ENCODE results near the gene PTCD2.

PTCD2 gene, protein sequence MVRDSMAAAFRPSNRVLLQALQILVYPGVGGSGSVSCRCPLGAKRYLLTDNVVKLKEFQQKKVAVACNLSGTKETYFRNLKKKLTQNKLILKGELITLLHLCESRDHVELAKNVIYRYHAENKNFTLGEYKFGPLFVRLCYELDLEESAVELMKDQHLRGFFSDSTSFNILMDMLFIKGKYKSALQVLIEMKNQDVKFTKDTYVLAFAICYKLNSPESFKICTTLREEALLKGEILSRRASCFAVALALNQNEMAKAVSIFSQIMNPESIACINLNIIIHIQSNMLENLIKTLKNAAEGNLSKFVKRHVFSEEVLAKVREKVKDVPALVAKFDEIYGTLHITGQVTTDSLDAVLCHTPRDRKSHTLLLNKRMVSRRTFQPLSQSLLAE

DNA sequence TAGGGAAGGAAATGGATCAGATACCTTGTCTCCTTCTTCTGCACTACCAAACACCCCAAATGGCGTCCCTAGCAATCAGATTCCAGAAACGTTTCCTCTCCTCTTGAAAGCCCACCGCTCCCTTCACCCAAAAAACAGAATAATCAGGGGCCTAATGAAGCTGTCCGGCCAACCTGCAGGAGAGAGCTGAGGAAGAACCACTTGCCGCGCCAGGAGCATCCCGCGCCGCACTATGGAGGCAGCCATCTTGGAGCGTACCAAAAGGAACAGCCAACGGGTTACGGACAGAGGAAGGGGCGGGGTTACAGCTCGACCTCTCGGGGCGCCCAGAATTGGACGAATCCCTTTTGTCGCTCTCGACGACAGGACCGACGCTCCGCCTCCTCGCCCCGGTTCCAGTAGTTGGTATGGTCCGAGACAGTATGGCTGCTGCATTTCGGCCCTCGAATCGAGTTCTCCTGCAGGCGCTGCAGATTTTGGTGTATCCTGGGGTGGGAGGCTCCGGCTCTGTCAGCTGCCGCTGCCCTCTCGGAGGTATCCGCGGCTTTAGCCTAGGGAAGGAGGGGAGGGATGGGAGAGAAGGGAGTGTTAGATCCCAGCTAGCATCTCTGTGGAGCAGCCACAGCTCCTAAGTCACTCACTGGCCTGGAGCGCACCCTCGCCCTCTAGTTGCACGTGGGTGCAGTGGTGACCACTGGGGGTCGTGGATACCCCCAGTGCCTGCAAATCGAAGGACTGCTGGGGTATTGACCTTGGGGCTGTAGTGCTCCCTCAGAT, at the start of gene PTCD2, which contains the start of gene MRPS27:
Gene PTCD2 (plus strand): TSS at position 398 of the 777 bp plus-strand sequence. CDS start 10 bp downstream, at position 408.
Gene MRPS27 (minus strand): TSS at position 265 of the 777 bp plus-strand sequence. CDS start 19 bp downstream, at position 246.
- peak; percentile 98 for DNase-seq (ENCODE audit: low spot score)

DNA sequence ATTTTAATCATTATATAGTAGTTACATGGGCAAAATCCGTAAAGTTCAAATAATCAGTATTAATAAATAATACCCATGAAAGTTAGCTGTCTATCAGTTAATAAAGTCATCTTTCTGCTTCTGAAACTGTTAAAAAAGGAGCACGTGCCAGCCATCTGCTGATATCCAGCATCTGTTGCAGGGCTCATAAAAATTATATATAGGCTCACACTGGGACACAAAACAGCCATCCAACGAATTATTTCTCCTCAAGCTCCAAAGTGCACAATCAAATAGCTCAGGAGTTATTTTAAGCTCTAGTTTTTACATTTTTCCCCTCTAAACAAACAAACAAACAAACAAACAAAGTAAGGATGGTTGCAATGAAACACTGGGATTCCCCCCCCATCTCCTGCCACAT, 48.5 kb upstream of the PTCD2 start:
- no peak for DNase-seq (ENCODE audit: low spot score)

DNA sequence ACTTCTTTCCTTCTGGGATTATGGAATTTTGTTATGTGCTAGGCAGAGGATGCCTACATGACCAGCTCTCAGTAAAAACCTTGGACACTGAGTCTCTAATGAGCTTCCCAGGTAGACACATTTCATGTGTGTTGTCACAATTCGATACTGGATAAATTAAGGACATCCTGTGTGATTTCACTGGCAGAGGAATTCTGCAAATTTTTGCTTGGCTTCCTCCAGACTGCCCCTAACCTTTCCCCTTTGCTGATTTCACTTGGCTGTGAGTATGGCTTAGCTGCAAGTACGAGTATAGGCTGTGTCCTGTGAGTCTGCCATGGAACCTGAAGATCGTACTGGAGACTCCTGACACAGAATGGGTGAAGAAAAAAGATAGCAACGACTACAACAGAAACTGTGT, 47.8 kb upstream of the PTCD2 start:
- DNase-seq (ENCODE audit: low spot score): no peak

DNA sequence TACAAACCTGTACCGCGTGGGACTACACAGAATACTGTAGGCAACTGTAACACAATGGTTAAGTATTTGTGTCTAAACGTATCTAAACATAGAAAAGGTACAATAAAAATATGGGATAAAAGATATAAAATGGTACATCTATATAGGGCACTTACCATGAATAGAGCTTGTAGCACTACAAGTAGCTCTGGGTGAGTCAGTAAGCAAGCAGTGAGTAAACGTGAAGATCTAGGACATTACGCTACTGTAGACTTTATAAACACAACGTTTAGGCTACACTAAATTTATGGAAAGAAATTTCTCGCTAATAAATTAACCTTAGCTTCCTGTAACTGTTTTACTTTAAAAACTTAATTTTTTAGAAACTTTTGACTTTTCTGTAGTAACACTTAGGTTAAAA, 46.6 kb upstream of the PTCD2 start:
- DNase-seq (ENCODE audit: low spot score): no peak

DNA sequence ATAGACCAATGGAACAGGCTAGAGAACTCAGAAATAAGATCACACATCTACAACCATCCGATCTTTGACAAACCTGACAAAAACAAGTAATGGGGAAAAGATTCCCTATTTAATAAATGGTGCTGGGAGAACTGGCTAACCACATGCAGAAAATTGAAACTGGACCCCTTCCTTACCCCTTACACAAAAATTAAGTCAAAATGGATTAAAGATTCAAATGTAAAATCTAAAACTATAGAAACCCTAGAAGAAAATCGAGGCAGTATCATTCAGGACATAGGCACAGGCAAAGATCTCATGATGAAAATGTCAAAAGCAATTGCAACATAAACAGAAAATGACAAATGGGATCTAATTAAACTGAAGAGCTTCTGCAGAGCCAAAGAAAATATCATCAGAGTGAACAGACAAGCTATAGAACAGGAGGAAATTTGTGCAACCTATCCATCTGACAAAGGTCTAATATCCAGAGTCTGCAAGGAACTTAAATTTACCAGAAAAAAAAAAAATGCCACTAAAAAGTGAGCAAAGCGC, 43.9 kb upstream of the PTCD2 start:
- DNase-seq (ENCODE audit: low spot score): no peak

DNA sequence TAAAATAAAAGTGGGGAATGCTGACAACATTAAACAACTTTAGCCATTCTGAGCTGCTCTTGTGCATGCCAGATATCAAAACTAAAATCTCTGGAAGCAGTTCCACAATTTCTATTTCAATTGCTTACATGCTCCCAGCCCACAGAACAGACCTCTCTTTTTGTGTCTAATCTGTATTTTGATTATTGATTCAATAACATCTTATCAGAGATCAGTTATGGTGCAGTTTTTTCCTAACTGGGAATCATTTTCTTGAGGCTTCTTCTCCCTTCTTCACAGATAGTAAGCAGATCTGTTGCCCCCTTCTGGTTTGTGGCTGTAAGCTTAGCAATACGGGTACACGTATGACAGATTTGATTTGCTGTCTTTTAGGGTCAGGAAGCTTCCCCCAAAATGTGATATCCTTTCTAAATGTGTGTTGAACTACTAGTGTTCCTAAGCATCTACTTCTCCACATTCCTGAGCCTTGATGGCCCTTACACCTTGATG, 39.5 kb upstream of the PTCD2 start:
- DNase-seq (ENCODE audit: low spot score): peak; percentile 37

DNA sequence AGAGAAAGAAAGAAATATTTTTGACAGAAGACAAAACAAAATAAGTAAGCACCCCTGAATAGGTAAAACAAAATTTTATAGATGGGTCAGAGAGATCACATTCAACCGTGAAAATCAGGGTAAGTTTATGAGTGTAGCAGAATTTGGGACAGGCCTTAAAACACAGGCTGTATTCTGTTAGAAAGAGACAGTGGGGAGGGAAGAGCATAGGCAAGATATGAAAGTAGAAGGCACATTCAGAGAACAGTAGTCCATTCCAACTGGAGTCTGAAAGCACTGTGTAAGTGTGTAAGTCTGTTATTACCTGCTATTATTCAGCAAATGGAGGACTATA, 38.8 kb upstream of the PTCD2 start:
- no peak for DNase-seq (ENCODE audit: low spot score)

DNA sequence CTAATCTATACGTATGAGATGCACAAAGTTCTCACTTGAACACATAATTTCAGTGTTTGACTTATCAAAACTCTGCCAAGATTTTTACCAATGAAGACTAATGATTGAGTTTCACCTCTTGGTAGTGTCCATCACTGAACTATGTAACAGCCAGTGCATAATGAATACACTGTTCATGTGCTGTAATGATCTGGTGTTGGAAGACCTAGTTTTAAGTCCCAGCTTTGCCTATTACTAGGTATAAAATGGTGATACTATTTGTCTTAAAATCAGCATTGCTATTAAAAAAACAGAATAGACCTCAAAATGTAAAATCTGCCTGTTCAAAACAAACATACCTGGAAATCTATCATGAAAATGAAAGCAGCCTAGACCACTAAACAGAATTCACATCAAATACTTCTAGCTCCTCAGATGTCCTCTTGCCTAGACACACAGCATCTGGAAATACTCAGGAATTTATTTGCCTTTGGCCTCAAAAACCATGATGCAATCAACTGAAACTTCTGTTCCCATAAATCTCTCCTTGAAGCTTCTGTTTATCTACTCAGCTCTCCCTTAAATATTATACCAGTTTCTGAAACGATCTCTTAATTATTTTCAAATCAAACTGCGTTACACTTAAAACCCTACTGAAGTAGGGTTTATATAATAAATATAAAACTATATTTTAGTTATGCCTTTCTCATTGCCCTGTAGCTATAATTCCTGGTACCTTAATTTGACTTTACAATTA, 38.2 kb upstream of the PTCD2 start:
- peak; percentile 43 for DNase-seq (ENCODE audit: low spot score)

DNA sequence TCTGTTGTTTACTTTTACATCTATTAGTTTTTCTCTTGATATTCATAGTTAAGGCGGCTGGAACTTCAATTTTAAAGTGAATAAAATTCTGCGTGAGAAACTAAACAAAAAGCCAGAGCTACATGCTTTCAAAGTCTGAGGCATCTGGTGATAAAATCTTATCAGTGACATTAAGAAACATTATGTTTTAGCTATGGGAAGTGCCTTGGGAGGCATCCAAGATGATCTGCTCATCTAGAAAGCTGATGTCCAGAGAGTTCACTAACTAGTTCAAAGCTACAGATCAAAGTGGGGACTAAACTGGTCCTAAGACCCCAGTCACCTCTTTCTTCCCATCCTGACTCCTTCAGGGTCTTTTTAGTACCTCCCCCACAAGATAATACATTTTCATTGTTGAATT, 37.3 kb upstream of the PTCD2 start:
- peak; percentile 9 for DNase-seq (ENCODE audit: low spot score)

DNA sequence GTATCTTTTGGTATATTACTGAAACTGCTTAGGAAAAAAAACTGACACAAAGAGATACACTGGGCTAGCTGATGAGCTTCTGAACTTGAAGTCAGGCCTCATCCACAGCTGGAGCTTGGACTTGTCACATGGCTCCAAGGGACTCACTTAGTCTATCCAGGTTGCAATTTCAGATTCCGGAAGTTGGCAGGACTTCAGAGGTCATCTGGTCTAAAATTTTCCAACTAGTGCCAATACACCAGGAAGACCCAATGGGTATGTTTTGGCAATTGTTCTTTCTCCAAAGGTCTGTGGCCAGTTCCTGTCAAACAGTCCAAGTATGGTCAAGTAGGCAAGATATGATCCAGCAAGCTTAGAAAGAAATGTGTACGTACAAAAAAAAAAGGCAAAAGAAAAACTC, 36.8 kb upstream of the PTCD2 start:
- DNase-seq (ENCODE audit: low spot score): no peak

DNA sequence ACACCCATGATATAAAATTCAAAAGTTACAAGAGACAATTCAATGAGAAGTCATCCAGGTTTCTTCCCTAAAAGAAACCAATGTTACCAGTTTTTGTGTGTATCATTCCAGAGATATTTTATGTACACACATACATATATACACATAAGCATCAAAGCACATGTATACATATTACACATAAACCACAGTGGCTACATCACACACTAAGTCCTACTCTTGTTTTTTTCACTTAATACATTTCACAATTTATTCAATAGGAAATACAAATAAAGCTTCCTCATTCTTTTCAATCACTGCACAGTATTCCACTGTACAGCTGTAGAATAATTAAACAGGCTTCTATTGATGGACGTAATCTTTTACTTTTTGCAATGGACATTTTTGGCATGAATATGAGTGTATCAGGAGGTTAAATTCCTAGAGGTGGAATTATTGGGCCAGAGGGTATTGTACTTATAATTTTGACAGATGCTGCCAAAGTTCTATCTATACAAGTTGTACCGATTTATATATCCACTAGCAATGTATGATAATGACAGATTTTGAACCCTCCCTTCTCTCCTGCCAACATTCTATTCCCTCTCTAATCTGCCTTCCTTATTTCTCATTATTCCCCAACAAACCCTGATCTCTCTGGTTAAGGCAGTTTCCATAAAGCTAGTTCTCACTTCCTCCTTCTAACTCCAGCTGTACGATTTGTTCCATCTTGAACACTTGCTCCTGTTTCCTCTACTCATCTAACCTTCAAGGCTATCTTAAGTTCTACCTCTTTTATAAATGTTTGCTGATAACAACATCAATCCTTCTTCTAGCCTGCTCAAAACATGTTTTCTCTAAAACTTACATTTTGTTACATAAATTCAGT, 35.4 kb upstream of the PTCD2 start:
- no peak for DNase-seq (ENCODE audit: low spot score)

DNA sequence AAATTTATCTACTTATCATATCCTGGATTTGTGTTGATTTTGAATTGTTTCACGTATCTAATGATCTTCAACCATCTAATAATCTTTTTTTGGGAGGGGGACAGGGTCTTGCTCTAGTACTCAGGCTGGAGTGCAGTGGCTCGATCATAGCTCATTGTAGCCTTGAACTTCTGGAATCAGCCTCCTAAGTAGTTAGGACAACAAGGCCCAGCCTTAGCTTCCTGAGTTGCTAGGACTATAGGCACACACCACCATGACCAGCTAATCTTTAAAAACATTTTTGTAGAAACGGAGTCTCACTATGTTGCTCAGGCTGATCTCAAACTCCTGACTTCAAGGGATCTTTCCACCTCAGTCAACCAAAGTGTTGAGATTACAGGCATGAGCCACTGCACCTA, 34.8 kb upstream of the PTCD2 start:
- DNase-seq (ENCODE audit: low spot score): no peak

DNA sequence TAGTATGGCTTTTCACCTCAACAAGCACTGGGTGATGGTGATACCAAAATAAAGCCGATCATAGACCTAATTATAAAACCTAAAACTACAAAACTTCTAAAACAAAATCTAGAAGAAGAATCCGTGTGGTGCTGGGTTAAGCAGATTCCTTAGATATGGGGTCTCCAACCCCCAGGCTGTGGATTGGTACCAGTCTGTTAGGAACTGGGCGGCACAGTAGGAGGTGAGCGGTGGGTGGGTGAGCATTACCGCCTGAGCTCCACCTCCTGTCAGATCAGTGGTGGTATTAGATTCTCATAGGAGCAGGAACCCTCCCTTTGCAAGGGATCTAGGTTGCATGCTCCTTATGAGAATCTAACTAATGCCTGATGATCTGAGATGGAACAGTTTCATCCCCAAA, 33.4 kb upstream of the PTCD2 start:
- DNase-seq (ENCODE audit: low spot score): no peak

DNA sequence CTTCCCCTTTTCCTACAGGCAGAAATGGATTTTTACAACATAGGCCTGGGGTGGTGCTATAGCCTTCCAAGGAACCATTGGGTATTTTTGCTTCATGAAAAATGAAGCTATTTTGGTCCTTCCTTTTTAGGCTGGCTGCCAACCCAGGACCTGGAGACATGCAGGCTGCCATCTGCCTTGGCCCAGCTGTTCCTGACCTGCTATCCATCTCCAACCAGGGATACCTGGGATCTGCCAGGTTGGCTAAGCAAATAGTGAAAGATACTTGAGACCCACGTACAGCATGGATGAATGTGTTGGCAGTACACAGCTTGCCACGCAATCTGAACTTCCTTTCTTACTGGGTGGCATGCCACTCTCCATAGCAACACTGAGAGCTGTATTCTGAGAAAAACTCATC, 31.2 kb upstream of the PTCD2 start:
- no peak for DNase-seq (ENCODE audit: low spot score)

DNA sequence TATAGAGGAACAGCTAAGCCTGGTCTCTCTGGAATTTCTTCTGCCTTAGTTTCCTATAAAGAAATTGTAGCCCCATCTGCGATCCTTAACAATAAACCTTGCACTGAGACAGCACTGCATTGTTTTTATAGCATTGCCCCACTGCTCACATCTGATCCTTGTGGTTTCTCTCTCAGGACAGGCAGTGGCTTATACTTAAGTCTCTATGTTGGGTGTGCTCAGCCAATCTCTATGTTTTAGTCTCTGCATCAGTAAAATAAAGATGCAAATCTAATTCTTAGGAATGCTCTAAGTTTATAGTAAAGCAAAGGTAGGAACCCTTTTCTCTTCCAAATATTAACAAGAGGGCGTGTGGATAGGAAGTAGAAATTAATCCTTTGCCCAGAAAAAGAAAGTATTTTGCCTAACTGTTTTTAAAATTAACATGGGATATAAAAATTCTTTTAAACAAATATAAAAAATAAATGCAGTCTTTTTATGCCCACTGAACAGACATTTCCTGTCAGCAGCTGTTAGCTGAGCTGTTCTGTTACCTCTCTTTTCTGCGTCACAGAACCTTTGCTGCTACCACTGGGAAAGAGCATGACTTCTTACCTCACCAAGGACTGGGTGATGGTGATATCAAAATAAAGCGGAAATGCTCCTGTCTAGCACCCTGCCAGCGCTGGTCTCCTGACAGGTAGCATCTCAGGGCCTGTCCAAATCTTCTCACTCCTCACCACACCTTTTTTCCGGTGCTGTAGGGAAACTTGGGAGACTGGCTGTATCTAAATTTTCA, 29.6 kb upstream of the PTCD2 start:
- DNase-seq (ENCODE audit: low spot score): no peak

DNA sequence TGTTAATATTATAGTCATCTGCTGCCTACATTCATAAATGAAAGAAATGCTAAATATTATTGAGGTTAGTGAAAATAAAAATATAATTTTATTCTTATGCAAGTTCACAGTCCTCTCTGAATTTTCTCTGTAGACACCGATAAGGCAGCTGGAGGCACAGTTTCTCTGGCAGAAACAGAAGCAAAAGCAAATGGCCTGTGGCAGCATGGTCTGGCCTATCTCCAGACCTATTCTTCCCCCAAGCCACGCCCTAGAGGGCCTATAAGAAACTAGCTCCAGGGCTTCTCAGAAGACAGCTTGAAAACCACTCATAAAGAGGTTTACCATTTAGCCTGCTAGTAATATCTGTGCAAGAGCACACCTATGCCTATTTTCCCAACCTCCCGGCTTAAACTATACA, 28.6 kb upstream of the PTCD2 start:
- DNase-seq (ENCODE audit: low spot score): no peak

DNA sequence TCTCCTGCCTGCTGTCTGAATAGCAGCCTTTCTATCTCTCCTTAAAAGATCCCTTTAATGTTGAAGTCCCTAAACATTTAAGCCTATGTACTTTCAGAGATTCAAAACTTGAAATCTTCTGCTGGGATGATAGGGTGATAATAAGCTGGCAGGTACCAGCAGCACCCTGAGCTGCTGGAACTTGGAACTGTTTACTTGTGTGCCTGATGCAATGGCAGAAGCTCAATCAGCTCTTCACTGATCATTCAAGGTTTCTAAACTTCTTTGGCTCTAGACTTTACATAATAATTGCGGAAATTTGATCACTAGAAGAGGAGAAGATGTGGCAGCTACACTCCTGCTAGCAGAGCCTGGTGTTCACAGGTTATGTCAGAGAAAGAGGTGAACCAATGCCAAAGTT, 27.8 kb upstream of the PTCD2 start:
- no peak for DNase-seq (ENCODE audit: low spot score)

DNA sequence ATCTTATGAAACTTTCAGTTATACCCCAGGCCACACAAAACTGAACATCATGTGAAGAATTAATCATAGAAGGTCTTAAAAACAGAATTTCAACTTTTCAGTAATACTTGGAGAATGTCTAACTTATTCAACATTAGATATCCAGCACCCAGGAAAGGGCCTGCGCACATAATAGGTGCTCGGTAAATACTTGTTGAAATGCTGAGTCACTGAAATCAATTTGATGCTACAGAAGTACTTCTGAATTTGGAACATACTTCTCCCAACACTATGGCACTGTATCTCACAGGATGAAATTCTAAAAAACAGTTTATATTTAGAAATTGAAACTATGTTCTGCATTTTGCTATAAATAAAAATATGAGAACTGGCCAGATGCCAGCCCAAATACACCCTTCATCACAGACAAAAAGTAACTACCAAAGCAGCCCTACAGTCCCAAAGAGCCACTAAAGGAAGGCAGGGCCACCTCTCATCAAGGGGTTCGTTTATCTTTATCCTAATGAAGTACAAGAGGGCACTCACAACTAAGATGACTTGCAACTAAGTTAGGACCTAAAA, 26.6 kb upstream of the PTCD2 start:
- no peak for DNase-seq (ENCODE audit: low spot score)

DNA sequence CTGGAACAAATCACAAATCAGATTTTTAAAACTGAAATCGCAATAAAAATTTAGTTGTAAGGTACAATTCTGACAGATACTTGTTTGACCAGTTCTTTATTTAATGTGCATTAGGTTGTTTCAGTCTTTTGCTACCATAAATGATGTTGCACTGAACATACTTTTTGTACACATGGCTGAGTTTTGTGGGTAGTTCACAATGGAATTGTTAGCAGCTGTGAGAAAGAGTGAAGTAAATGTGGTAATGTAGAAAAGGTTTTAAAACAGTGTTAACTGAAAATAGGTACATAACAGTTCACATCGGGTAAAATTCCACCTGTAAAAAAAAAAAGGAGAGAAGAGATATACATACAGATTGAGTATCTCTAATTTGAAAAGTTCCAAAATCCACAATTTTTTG, 25.7 kb upstream of the PTCD2 start:
- no peak for DNase-seq (ENCODE audit: low spot score)

DNA sequence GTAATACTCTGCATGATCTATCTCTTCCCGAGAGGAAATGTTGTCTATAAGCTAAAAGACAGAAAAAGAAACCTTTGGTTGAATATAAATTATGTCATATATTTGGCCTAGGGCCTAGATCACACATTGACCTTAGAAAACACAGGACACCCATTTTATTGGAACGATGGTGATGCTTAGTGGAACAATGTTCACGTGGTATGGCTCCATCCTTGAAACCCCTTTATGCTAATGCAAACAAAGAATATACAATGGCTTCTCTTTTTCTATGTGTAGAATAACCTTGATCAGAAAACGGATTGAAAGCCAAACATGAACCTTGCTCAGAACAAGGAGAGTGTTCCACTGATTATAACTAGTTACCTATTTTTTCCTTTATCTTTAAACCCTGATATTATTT, 24.6 kb upstream of the PTCD2 start:
- DNase-seq (ENCODE audit: low spot score): no peak

Measured in AG08396 (cell line).